Measurements from ENCODE around the gene SUPT5H. TPM values are rescaled to one million over a fixed set of nuclear protein-coding genes. Genes with fewer than 3 reads are reported as not detected.

Gene SUPT5H
- total RNA-seq, result 87.7 and 93.9 TPM in 2 replicates

GRCh38 chr19:39445196-39446111 lies at the start of gene SUPT5H:
TSS of gene SUPT5H (plus strand) at chr19:39445582. CDS start at chr19:39445891, 309 bp downstream.

GRCh38 chr19:39406656-39407409 lies 38.5 kb upstream of the SUPT5H start, which contains the start of gene ZFP36:
TSS of gene ZFP36 (plus strand) at chr19:39406847. CDS start at chr19:39406905, 58 bp downstream.

GRCh38 chr19:39412100-39412866 lies 33.1 kb upstream of the SUPT5H start, which contains the start of gene PLEKHG2:
TSS of gene PLEKHG2 (plus strand) at chr19:39412669. CDS start at chr19:39414087, 1,418 bp downstream.

GRCh38 chr19:39435499-39436349 lies 9.7 kb upstream of the SUPT5H start, which contains the start of gene RPS16:
TSS of gene RPS16 (minus strand) at chr19:39435949. CDS start at chr19:39435895, 54 bp downstream.

GRCh38 chr19:39480337-39481228 lies 35.2 kb downstream of the SUPT5H start, which contains the start of gene TIMM50:
TSS of gene TIMM50 (plus strand) at chr19:39480838. CDS start at chr19:39480854, 16 bp downstream.

GRCh38 chr19:39498798-39499642 lies 53.6 kb downstream of the SUPT5H start, which contains the start of gene DLL3:
TSS of gene DLL3 (plus strand) at chr19:39498947. CDS start at chr19:39498975, 28 bp downstream.

GRCh38 chr19:39514840-39515550 lies 69.6 kb downstream of the SUPT5H start, which contains the start of gene SELENOV:
TSS of gene SELENOV (plus strand) at chr19:39515139. CDS start at chr19:39515213, 74 bp downstream.

Small RNA genes within 50 kb of the gene (small RNA-seq; reads per million reads assigned to genes)
- not detected for gene MIR4530

Other genes starting within 250 kb of the SUPT5H start
- gene NCCRP1, start 248.6 kb upstream of the SUPT5H start, total RNA-seq, result not detected in 2 replicates
- not detected in 2 replicates for gene SYCN, start 241.3 kb upstream of the SUPT5H start, total RNA-seq
- not detected in 2 replicates for gene IFNL3, start 200.6 kb upstream of the SUPT5H start, total RNA-seq
- gene IFNL4, start 196.7 kb upstream of the SUPT5H start, total RNA-seq, result not detected in 2 replicates
- gene IFNL2, start 177.2 kb upstream of the SUPT5H start, total RNA-seq, result not detected in 2 replicates
- not detected in 2 replicates for gene IFNL1, start 149.2 kb upstream of the SUPT5H start, total RNA-seq
- 0.24 and 0.32 TPM in 2 replicates for gene LRFN1, start 124.7 kb upstream of the SUPT5H start, total RNA-seq
- 3.7 and 8.4 TPM in 2 replicates for gene GMFG, start 109.5 kb upstream of the SUPT5H start, total RNA-seq
- gene SAMD4B, start 103.2 kb upstream of the SUPT5H start, total RNA-seq, result 109 and 110 TPM in 2 replicates
- gene PAF1, start 54.5 kb upstream of the SUPT5H start, total RNA-seq, result 32.9 and 35.5 TPM in 2 replicates
- gene MED29, start 54.2 kb upstream of the SUPT5H start, total RNA-seq, result 31.2 and 32.2 TPM in 2 replicates
- gene ZFP36, start 38.7 kb upstream of the SUPT5H start, total RNA-seq, result 18.9 and 19.0 TPM in 2 replicates
- 41.0 and 41.9 TPM in 2 replicates for gene PLEKHG2, start 32.9 kb upstream of the SUPT5H start, total RNA-seq
- gene RPS16, start 9.6 kb upstream of the SUPT5H start, total RNA-seq, result 213 and 236 TPM in 2 replicates
- gene TIMM50, start 35.3 kb downstream of the SUPT5H start, total RNA-seq, result 32.9 and 33.4 TPM in 2 replicates
- not detected in 2 replicates for gene DLL3, start 53.4 kb downstream of the SUPT5H start, total RNA-seq
- gene SELENOV, start 69.6 kb downstream of the SUPT5H start, total RNA-seq, result not detected in 2 replicates
- gene EID2B, start 87.3 kb downstream of the SUPT5H start, total RNA-seq, result 3.7 and 4.4 TPM in 2 replicates
- gene EID2, start 94.6 kb downstream of the SUPT5H start, total RNA-seq, result 9.0 and 9.2 TPM in 2 replicates
- gene LGALS13, start 156.9 kb downstream of the SUPT5H start, total RNA-seq, result not detected in 2 replicates
- not detected in 2 replicates for gene LGALS16, start 210.3 kb downstream of the SUPT5H start, total RNA-seq